HG02840 (cell line): ENCODE results near the gene TMEM135.
"Not testable (repeated sequence)": the region's sequence is repeated elsewhere in the genome, so short reads cannot be mapped to it uniquely, and the experiment has no call there.

ENCODE experiments used
- ATAC-seq: cut with Tn5 transposase; IDR thresholded peaks from one replicate; pipeline ENCODE4 v1.9.1; 2021; ENCODE audit warnings: mild to moderate bottlenecking, moderate library complexity, moderate number of reproducible peaks; ENCODE audit not compliant: unreplicated experiment, low FRiP score

TMEM135 gene

GRCh38 chr11:87063982-87064381, 26.2 kb downstream of the TMEM135 start:
- no peak for ATAC-seq

GRCh38 chr11:87072787-87073186, 35.1 kb downstream of the TMEM135 start:
- ATAC-seq, result no peak

GRCh38 chr11:87076260-87076783, 38.6 kb downstream of the TMEM135 start:
- no peak for ATAC-seq

- ATAC-seq, result no peak
Observed at GRCh38 chr11:87076874-87077429, 39.2 kb downstream of the TMEM135 start.

GRCh38 chr11:87081358-87081757, 43.6 kb downstream of the TMEM135 start:
- no peak for ATAC-seq

GRCh38 chr11:87082590-87082989, 44.9 kb downstream of the TMEM135 start:
- no peak for ATAC-seq

GRCh38 chr11:87083029-87083428, 45.3 kb downstream of the TMEM135 start:
- ATAC-seq, result no peak

- no peak for ATAC-seq
Observed at GRCh38 chr11:87092159-87092558, 54.4 kb downstream of the TMEM135 start.

GRCh38 chr11:87092567-87092966, 54.8 kb downstream of the TMEM135 start:
- ATAC-seq, result no peak

GRCh38 chr11:87097582-87097981, 59.8 kb downstream of the TMEM135 start:
- ATAC-seq, result peak; percentile 87

- ATAC-seq, result no peak
Observed at GRCh38 chr11:87101956-87102580, 64.3 kb downstream of the TMEM135 start.

- not testable (repeated sequence) for ATAC-seq
Observed at GRCh38 chr11:87105826-87106225, 68.1 kb downstream of the TMEM135 start.

- ATAC-seq, result not testable (repeated sequence)
Observed at GRCh38 chr11:87107379-87107778, 69.6 kb downstream of the TMEM135 start.

- ATAC-seq, result no peak
Observed at GRCh38 chr11:87110443-87111131, 72.9 kb downstream of the TMEM135 start.

- no peak for ATAC-seq
Observed at GRCh38 chr11:87114093-87114492, 76.4 kb downstream of the TMEM135 start.

GRCh38 chr11:87116185-87116584, 78.5 kb downstream of the TMEM135 start:
- no peak for ATAC-seq

GRCh38 chr11:87120937-87121336, 83.2 kb downstream of the TMEM135 start:
- no peak for ATAC-seq

- no peak for ATAC-seq
Observed at GRCh38 chr11:87122852-87123251, 85.1 kb downstream of the TMEM135 start.

GRCh38 chr11:87125257-87125656, 87.5 kb downstream of the TMEM135 start:
- ATAC-seq, result no peak

GRCh38 chr11:87127101-87127500, 89.4 kb downstream of the TMEM135 start:
- ATAC-seq, result no peak

GRCh38 chr11:87128372-87128771, 90.6 kb downstream of the TMEM135 start:
- no peak for ATAC-seq
